ENCODE results near the gene PMP22. TPM values are rescaled to one million over a fixed set of nuclear protein-coding genes. Genes with fewer than 3 reads are reported as not detected.

PMP22 gene
- total RNA-seq, 1 donor, result 2.4 TPM

DNA sequence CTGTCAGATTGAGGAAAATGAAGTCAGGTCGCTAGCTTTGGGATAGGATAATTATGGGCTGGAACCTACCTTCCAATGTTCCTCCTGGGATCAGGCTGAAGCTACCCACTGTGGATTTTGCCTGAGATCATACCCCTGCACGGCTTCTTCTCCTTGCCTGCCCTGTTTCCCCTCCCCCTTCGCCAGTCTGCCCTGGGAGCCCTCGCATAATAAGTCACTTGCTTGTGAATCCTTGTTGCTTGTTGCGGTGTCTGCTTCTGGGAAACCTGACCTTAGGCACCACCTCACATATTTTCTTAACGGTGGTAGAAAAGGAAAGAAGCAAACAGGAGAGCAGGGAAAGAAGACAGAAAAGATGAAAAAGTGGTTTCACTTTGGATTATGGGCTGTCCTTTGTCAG is 13.3 kb upstream of the PMP22 start:
- DNase-seq (ENCODE audit: low read depth in 2 of 3, low spot score in 2 of 3), result no peak

DNA sequence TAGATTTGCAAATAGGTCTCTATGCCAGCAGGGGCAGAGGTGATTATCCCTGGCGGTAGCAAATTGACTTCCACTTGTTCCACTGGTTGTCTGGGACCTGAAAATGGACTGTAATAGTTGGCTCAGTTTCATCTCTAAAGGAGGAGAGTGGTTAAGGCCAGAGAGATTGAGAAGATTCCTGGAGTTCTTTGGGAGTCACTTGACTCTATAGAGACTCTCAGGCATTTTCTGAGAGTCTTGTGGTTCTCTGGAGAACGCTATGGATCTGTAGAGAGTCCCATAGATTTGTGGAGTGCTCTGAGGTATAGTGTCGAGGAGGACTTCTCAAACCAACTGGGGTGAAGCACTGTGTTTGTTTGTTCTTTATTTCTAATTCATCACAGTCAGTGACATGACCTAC is 8.9 kb upstream of the PMP22 start:
- DNase-seq (ENCODE audit: low read depth in 2 of 3, low spot score in 2 of 3), result no peak

DNA sequence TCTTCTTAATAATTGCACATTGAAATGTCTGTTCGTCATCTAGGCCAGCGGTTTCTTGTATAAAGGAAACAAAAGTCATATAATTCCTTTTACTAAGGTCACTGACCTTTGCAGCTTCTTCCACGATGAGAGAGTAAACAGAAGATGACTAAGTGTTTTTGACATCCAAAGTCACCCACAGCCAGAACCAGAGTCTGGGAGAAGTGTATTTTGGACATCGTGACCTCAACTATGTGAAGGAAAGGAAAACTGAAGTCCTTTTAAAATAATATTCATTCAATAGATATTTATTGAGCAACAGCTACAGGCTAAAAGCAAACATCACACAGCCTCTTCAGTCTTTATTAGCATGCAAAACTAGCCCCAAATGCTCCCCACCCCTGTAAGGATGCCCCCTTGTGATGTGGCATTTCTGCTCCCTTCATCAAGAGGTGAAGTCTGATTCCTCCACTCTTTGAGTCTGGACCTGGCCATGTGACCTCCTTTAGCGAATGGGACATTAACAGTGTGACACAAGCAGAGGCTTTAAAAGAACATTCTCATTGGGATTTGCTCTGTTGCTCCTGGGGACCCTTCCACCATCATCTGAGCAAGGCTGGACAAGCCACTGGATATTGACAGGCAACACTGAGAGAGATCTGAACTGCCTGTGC is 8.1 kb upstream of the PMP22 start:
- no peak for DNase-seq (ENCODE audit: low read depth in 2 of 3, low spot score in 2 of 3)

DNA sequence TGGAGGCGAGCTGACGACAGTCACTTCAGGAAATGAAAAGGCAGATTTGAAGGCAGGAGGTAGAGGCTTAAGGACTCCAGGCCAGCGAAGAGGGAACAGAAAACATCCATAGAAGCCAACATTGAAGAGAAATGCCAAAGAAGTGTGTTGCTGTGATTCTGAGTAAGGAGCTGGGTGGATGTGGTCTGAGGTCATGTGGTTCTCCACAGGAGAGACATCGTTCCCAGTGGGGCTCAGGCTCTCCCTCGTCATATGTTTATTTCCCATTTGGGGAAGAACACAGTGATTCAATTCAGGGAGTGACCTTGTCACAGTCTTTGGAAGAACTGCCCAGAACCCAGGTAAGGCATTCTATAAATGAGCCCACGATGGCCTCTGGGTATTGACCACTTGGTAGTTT is 6.6 kb upstream of the PMP22 start:
- no peak for DNase-seq (ENCODE audit: low read depth in 2 of 3, low spot score in 2 of 3)

DNA sequence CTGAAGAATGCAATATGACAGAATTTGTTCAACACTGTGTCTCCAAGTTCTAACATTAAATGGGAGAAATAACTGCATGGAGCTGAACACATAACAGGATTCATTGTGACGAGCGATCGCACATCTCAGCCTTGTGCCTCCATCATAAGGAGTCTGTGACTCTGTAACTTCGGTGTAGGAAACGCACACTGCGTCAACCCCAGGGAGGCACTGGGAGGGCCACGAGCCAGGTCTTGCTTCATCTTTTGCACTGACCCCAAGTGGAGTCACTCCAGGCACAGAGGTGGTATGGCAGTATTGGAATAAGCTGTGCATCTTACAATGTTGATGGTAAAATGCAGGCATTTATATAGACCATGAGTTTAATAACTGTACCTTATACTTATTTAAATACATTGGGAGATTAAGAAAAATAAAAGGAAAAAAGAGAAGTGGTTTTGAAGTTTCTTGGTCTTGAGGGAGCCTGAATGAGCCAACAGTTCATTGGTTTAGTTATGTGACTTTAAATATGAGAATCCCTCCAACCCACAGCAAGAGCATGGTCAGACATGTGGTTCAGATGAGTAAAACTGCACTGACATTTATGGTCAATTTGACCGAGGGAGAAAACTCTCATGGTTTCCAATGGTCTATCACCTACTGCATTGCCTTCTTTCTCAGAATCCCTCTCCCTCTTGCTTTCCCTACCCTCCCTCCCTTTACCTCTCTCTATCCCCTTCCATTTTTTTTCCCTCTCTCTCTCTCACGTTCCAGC is 5.7 kb upstream of the PMP22 start:
- DNase-seq (ENCODE audit: low read depth in 2 of 3, low spot score in 2 of 3), result no peak

DNA sequence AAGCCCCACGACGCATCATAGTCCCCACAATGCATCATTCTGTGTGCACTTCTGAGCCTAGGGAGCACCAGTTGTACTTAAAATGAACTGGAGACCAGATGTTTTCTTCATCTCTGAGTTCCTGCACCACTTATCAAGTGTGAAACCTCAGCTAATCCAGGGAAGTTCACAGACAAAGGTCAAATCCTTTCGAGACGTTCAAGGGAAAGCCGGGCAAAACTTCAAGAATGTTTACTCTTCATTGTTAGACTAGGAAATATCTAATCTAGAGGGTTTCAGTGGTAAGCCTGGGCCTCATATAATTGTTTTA is 4.6 kb upstream of the PMP22 start:
- DNase-seq (ENCODE audit: low read depth in 2 of 3, low spot score in 2 of 3), result no peak

DNA sequence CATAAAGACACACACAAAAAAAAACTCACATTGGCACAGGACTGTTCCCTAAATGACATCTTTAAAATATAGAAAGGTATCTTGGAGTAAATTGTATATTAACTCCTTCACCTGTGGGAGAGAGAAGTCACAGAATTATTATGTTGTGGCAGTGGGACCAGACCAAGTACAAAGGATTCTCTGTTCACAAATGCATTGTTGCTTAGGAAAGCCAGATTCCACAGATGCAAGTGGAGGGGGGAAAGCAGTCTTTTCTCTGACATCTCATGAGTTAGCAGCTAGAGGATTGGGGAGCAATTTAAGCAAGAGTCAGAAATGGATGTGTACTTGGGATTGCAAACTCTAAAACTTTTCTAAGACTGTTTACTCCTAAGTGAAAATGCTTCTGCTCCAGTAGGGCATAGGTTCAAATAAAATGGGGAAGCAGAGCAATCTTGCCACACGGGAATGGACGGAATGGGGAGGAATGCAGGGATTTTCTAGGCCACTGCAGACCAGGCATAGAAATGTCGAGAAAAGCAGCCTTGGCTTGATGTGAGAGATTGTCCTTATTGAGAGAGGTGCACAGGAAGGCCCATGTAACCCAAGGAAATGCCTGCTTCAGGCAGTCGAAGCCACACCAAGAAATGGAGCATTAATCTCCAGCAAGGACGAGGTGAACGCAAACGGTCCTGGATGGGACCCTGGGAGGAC is 4.1 kb upstream of the PMP22 start:
- no peak for DNase-seq (ENCODE audit: low read depth in 2 of 3, low spot score in 2 of 3)

DNA sequence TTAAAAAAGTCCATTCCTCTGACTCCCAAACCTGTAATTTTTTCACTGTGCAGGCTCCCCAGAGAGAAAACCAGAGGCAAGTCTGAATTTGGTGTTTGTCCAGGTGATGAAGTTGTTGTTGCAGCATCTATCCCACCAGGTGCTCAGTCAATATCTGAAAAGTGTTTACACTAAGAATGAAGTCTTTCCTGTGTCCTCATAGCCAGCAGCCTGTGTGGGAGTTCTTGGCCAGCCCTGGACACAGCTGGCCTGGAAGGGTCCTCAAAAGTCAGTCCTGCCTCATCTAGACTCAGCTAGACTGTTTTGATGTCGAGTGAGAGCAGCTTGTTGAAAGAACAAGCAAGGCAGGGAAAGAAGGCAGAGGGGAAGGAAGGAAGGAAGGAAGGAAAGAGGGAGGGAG is 3.3 kb upstream of the PMP22 start:
- DNase-seq (ENCODE audit: low read depth in 2 of 3, low spot score in 2 of 3), result no peak

DNA sequence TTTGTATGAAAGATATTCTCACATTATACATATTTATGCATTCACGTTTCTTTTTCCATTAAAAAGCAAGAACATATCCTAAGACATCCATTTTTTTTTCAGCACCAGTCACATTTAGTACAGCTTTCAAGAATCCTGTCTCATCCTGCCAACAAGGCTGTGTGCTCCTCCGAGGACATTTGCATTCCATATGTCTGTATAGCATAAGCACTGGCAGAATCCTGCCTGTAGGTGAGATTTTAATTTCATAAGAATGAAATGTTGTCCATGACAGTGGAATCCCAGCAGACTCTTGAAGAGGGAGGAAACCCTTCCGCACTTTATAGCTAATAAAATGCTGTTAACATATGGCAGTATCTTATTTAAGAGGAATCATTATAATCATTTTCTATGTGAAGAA is 2.9 kb upstream of the PMP22 start:
- DNase-seq (ENCODE audit: low read depth in 2 of 3, low spot score in 2 of 3), result no peak

DNA sequence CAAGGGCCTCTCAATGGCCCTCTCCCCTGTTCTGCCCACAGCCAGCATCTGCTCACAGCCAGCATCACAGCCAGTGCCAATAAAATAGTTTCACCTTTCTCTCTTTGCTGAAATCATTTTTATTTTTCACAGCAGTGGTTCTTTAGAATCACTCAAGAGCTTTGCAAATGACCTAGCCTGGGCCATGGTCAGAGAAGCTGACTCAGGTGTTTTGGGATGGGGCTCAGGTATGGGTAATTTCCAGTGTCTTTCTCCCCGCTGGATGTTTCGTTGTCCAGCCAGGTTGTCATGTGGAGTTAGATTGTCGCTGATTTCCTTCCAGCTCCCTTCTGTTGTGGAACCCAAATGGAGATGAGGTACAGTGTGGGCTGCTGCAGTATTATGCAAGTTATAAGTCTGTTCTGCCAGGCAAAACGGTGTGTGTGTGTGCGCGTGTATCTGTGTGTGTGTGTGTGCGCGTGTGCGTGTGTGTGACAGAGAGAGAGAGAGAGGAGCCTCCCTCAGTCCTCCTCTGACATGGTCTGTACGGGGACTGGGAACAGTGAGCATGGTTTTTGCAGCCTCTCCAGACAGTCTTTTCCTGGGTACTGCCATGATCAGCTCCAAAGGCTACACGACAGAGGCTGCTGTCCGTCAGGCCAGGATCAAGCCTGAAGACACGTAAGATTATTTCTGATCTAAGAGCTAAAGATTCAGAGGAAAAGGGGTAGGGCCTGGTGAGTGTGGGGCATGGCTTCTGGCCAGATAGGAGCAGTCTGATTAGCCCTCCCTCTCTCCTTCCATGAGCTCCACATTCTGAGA is 1.4 kb upstream of the PMP22 start:
- no peak for DNase-seq (ENCODE audit: low read depth in 2 of 3, low spot score in 2 of 3)

DNA sequence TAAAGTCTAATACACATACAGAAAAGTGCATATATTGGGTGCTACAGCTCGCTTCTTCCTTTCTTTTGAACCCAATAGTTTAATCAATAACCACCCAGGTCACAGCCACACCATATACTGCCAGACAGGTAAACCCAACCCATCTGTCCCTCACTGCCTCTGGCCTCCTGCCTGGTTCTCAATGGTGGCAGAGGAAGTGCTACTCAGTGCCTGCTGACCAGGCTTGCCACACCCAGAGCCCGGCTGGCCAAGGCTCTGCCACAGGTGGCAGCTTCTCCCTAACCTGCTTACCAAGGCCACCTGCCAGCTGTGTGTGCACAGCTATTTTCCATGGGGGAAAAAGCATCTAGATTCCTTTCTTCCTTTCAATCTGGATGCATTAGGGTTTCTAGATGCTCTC is 584 bp downstream of the PMP22 start:
- DNase-seq (ENCODE audit: low read depth in 2 of 3, low spot score in 2 of 3), result no peak

DNA sequence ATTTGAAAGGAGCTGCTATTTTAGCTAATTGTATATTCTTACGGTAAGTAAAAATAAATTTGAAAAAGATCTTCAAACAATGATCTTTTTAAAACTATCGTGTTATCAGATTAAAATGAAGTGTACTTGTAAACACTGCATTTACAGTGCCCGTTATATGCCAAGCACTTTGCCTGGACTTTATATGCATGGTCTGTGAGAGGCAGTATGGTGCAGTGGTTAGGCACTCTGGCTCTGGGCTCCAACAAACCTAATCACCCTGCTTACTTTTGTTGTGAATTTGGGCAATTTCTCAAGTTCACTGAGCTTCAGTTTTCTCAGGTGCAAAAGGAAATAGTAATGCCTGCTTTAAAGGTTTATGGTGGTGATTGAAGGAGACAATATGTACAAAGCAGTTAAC is 1.4 kb downstream of the PMP22 start:
- no peak for DNase-seq (ENCODE audit: low read depth in 2 of 3, low spot score in 2 of 3)

DNA sequence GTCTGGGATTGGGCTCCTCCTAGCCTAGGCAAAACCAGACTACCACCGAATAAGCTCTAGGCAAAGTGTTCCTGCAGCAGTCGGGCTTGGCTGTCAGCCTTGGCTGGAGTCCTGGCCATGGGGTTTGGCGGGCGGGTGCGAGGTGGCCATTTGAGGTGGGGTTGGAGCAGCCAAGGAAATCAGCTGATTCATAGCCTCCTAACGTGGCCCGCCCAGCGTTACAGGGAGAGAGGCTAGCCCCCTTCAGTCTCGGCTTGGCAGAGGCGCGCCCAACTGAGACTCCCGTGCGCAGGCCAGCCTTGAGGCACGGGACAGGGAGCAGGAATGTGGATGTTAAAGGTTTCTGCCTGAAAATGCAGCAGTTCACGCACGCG is 1.9 kb downstream of the PMP22 start:
- peak in 1 of 3 donors; percentile 19 for DNase-seq (ENCODE audit: low read depth in 2 of 3, low spot score in 2 of 3)

DNA sequence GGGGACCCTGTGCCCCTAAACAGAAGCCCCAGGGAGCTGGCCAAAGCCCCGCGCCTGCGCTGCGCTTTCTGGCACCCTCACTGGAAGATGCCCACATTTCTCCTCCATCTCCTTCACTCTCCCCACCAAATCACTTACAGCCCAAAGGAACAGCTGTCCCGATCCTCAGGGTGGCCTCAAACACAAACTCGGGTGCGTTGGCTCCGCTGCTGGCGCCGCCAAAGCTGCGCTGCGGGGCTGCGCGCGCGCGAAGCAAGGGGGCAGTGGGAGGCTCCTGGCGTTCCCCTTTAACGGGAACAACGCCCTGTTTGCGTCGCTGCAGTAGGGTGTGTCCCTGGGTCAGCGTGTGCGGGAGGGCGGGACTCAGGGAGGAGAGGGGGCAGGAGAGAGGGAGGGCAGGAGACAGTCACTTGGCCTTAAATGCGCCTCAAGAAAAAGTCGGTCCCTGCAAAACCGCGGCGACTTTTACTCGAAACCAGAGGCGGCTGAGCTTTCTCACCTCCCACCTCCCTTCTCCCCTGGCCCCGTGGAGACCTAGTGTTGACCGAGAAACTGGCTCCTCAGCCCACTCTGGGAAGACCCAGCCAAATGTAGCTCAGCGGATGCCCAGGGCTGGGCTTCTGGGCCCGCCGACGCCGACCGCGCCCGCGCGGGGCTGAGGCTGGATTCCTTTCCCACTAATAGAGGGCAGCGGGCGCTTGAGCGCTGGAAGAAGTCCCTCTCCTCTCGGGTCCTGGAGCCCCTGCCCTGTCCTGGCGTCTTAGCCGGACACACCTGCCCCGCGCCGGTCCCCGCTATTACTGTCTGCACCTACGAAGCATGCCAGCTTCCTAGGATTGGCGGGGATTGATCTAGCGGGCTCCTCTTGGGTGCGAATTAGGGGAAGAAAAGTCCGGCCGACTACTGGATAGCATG is 2.6 kb downstream of the PMP22 start:
- DNase-seq (ENCODE audit: low read depth in 2 of 3, low spot score in 2 of 3), result peak in 1 of 3 donors; percentile 41

DNA sequence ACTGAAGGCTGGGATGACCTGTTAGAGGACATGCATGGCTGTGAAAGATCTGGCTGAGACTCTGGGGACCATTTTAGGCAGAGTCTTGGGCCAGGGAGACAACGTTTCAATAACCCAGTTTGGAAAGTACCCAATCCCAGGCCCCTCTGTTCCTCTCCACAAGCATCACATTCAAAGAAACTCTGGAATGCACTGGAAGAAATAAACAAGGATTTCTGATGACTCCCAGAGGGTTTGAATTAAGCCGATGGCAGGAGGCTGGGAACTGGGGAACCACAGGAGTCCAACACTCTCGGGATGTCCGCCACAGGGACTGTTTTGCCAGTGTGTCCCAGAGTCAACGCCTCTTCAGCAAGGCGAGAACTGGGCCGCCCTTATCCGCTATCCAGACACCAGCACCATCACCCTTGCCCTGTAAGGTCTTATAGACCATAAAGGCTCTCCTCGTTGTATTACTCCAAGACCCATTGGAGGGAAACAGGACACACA is 3.3 kb downstream of the PMP22 start:
- DNase-seq (ENCODE audit: low read depth in 2 of 3, low spot score in 2 of 3), result no peak

DNA sequence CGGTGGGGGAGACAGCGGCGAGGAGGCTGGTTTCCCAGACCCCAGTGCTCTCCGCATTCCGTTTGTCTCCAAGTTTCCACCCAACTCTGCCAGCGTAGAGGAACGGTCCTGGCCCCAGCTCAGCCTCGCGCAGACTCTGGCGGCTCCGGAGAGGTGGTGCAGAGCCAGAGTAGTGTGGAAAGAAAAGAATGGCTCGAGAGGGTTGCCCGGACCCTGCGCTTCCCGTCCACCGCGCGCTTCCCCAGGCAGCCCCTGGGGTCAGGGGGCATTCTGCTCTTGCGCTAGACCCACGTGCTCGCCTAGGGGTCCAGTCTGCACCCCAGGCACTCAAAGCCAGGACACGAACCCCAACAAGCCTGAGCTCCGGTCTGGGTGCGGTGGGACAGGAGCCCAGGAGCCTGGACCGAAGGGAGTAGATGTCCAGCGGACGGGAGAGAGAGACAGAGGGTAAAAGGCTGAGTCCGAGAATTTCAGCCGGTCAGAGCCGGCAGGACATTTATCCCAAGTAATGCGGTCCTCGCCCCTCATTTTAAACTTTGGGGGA is 3.8 kb downstream of the PMP22 start:
- peak in 1 of 3 donors; percentile 37 for DNase-seq (ENCODE audit: low read depth in 2 of 3, low spot score in 2 of 3)

DNA sequence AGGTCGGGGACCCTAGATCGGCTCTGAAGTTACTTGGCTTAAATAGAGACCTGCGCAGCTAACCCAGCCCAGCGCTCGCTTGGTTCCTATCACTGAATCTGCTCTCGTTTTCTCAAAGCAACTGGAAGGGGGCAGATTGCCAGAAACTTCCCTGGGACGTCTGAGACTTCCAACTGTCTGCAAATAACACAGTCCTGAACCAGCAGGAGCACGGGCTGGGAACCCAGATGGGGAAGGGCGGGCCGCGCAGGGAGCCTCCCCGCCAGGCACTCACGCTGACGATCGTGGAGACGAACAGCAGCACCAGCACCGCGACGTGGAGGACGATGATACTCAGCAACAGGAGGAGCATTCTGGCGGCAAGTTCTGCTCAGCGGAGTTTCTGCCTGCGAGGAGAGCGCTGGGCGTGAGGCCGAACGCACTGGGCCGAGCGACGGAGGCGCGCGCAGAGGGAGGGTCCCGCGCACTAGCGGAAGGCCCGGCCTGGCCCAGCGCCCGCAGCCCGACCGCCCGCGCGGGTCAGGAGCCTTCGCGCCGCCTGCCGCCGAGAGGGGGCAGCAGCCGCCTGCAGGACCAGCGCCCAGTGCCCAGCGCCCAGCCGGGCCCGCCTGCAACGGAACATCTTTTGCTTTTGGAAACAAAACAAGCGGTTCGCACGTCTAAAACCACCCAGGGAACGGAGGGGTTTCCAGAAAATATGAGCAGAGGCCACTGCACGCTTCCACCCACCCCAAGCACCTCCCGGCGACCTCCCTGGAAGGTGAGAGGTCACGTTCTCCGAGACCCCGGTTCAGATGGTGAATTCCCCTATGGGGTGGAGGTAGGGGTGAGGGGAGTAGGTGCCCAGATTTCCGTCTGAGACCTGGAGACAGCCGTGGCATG is 4.5 kb downstream of the PMP22 start:
- DNase-seq (ENCODE audit: low read depth in 2 of 3, low spot score in 2 of 3), result peak in 2 of 3 donors; percentile 60 to 66

DNA sequence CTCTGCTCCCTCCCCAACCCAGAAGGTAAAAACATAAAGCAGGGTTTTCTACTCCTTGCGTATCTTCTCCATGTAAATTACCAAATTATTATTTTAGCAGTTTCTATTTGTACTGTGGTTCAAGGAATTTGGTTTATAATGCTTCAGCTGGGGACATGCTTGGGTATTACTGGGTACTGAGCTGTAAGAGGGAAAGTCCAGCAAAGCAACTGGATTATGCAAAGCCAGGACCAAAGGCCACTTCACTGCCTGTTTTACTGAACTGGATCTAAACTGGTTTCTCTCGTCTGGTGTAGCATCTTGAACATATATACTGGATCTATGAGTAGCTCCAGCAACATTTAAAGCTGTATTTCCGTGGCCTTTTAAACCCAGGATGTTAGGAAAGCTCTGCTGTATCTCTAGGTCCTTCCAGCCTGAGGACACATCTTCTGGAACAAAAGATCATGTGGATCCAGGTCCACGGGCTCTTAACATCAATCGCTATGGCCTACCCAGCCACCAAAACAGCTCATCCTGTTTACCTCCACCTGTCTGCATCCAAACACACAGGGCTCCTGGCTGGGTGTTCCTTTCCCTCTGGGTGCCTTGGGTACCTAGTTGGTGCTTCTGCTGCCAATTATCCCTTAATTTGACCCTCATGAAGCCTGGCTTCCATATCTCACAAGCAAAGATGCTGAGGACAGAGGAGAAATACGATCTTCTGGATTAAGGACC is 7.2 kb downstream of the PMP22 start:
- DNase-seq (ENCODE audit: low read depth in 2 of 3, low spot score in 2 of 3), result no peak
